GM18951 (cell line): Measurements from ENCODE around the gene GPS1.
A peak's percentile ranks its signal among the peaks of the same experiment; 100 is the strongest.

Experiments
- POLR2A ChIP-seq: IDR thresholded peaks from 4 replicates; pipeline ENCODE4 v1.6.1; 2011; ENCODE audit warnings: mild to moderate bottlenecking; ENCODE audit not compliant: insufficient read length, insufficient read depth; ENCODE audit errors: extremely low read depth
- in situ Hi-C: fragments of 300-500 bp; cut with MboI; formaldehyde crosslinking; loops from one replicate; pipeline ENCODE4 v1.12.0; 2022; ENCODE audit warnings: low sequenced_read_pairs, mixed read lengths, inconsistent platforms; ENCODE audit not compliant: unreplicated experiment

GPS1 gene

GRCh38 chr17:82080048-82080788 lies 28.5 kb downstream of the GPS1 start:
- in situ Hi-C loops, result no loop called here
- no peak for TF ChIP-seq POLR2A

DNA sequence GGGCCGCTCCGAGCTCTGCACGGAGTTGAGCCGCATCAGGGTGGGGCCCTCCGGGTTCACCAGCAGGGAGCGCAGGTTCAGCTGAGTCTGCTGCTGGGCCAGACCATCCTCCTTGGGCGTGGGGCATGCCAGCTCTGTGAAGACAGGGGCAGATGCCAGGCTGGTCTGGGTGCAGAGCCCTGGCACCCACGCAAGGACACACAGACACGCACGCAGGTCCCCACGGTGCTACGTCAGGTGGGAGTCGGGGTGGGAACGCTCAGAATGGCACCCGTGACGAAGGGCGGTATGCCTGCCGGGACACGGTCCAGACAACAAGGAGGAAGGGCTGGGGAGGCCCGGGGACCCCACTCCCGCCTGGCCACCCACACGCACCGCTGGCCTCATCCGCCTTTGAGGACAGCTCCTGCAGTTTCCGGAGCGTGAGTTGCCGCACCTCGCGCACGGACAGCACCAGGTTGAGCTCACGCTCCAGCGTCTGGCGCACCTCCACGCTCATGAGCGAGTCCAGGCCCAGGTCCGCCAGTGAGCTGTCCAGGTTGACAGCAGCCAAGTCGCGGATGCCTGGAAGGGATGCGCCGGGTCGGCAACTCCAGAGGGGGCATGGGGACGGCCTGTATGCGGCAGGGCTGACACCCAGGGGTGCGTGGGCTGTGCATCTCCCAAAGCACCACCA lies 29.2 kb downstream of the GPS1 start:
- TF ChIP-seq POLR2A, result no peak
- in situ Hi-C loops, result no loop called here

DNA sequence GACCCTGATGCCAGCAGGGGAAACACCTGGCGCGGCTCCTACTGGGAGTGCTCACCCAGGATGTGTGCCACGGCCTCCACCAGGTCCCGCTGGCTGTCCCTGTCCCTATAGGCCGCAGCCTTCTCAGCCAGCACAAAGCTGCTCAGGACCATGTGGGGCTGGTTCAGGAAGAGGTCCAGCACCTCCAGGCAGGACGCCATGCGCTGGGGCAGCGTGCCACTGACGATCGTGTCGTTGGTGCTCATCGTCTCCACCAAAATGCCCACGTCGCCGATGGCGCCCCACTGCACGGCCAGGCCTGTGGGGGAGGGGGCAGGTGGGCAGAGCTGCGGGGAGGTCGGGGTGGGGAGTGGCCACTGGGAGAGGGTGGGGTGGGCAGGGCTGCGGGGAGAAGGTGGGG lies 29.8 kb downstream of the GPS1 start:
- in situ Hi-C loops, result no loop called here
- TF ChIP-seq POLR2A, result no peak

DNA sequence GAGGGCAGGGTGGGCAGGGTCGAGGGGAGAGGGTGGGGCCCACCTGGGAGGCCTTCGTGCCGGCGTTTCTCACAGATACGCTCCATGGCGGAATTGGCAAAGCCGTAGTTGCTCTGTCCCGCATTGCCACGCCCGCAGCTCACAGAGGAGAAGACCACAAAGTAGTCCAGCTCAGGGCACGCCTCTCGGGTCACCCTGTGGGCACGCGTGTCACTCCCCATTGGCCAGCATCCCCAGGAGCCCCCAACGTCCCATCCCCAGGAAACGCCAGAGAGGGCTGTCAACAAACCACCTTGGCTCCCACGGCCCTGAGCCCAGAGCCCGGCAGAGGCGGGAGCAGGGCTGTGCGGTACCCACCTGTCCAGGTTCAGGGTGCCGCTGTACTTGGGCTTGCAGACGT lies 30.3 kb downstream of the GPS1 start:
- TF ChIP-seq POLR2A, result no peak

GRCh38 chr17:82082456-82082855 lies 30.8 kb downstream of the GPS1 start:
- no peak for TF ChIP-seq POLR2A
- in situ Hi-C loops, result no loop called here

More for the DNA sequence above, 30.3 kb downstream of the GPS1 start:
- in situ Hi-C loops, result no loop called here

DNA sequence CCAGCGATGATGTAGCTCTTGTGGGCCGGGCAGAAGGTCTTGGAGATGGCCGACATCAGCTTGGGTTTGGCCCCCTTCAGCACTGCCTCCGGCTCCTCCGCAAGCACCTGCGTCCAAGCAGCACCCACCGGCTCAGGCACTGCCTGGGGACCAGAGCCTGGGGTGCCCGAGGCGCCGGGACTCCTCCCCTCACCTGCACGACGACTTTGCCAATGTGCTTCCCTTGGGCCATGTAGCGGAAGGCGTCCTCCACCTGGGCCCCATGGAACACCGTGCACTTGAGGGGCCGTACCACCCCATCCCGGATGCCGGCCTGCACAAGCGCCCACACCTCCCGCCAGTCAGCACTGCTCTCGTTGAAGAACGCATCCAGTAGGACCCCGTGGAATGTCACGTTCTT lies 31.3 kb downstream of the GPS1 start:
- in situ Hi-C loops, result no loop called here
- no peak for TF ChIP-seq POLR2A

DNA sequence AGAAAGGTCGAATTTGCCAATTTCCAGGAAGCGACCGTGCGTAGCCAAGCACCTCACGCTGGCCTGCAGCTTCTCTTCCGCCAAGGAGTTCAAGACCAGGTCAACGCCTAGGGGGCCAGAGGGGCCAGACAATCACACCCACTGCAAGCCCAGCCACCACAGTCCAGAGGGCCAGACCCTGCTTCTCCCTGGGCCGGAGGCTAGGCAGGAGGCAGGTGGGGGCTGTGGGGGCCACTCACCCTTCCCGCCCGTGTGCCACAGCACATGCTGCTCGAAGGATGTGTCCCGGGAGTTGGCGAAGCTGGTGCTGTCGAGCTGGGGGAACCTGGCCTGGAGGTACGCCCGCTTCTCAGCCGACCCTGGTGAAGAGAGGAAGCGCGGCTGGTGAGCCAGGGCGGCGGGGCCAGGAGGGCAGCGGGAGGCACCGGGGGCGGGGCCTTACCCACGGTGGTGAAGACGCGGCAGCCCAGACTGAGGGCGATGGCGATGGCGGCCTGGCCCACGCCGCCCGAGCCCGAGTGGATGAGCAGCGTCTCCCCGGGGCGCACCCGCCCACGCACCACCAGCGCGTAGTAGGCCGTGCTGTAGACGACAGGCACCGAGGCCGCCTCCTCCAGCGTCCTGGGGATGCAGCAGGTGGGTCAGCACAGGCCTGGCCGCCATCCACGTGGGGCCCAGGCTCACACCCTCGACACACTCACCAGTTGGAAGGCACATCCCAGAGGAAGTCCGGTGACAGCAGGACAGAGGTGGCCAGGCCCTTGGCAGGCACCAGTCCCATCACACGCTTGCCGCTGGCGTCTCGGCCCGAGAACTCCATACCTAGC lies 32.0 kb downstream of the GPS1 start:
- in situ Hi-C loops, result no loop called here
- TF ChIP-seq POLR2A, result peak; percentile 2

DNA sequence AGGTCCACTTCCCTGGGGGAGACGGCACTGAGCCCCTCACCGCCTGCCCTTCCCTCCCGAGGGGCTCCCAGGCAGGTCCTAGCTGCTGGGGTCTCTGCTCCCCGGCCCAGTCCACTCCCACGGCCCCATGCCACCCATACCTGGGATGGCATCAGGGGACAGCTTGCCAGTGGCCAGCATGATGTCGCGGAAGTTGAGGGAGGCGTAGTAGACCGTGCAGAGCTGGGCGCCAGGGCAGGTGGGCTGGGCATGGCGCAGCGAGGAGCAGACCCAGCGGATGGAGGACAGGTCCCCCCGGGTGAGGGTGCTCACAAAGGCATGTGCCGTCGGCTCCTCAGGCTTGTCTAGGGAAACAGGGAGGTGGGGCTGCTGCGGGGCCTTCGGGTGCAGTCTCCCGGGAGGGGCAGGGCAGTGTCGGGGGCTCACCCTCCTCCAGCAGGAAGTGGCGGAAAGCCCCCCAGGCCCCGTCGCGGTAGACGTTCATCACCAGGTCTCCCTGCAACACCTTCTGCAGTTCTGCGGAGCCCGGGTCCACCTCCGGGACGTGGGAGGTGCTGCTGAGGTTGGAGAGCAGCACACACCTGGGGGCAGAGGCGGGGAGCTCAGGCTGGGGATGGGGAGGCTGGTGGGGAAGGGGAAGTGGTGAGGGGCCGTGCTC lies 32.8 kb downstream of the GPS1 start:
- TF ChIP-seq POLR2A, result no peak
- in situ Hi-C loops, result no loop called here

DNA sequence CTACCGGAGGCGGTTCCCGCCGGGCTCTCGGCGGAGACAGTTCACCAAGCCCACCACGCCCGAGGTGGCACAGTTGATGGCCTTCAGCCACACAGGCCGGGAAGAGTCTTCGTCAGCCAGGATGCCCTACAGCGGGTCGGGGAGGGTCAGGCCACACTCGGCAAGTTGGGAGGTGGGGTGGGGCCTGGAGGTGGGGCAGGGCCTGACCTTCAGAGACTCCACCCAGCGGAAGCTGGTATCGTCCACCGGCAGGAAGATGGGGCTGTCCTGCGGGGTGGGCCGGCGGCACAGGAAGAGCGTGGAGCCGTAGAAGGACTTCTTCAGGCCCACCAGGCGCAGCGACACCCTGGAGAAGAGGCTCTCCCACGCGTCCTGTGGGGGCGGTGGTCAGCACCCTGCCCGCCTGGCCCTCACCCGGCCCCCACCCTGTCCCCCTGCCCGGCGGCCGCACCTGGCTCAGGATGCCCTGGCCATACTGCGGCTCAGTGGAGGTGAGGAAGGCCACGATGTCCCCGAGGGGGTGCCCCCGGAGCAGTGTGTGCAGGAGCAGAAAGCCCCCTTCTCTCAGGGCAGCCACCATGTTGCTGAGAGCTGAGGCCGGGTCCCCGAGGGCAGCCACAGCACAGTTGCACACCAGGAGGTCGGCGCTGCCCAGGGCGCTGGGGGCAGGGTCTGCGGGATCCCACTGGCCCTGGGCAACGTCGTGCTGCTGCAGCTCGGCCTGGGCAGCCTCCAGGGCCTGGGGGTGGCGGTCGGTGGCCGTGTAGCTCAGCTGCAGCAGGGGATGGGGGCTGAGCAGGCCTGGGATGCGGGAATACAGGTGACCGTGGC lies 33.5 kb downstream of the GPS1 start:
- in situ Hi-C loops, result no loop called here
- no peak for TF ChIP-seq POLR2A

DNA sequence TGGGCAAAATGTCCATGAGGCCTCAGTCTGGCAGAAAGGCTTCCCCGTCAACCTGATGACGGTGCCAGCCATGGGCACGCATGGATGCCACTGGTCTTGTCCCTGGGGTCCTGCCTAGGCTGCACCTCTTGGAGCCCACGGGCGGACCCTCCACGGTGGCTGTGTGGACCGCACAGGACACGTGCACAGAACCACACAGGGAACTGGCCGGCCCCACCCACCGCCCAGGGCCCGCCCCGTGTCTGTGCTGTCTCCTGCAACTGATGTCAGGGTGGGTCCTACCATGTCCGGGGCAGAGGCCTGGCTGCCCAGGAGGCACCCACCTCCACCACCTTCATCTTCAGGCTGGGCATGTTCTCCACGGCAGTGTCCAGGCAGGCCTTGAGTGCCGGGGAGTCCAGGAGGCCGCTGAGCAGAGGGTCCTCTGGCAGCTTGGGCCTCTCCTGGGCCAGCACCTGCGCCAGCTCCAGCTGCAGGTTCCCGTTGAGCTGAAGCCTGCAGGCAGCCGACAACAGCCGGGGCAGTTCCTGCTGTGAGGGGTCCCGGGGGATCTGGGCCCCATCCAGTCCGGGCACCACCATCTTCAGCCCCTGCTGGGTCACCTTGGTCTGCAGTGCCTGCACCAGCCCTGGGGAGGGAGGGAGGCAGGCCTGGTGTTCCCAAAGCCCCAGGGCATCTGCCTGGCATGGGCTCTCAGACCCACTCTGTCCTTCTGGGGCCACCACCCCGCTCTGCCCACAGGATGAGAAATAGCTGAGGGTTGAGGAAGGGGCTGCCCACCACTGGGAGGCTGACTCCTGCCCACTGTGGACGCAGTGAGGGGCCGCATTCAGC lies 34.5 kb downstream of the GPS1 start:
- in situ Hi-C loops, result no loop called here
- TF ChIP-seq POLR2A, result no peak
